ENCODE data around the gene MAGEA9B. TPM values are rescaled to one million over a fixed set of nuclear protein-coding genes. Genes with fewer than 3 reads are reported as not detected.

The MAGEA9B gene
- total and polyA plus RNA-seq, 10 of the 15 experiments (the other 5 are each of a cell fraction or from before 2014, with no cell fraction given), result 0.08 TPM; not detected in 9

GRCh38 chrX:149630681-149631233, 43.5 kb upstream of the MAGEA9B start:
- Histone ChIP-seq H3K79me2 (ENCODE audit: control insufficient read depth, insufficient read depth, low read length) (peaks cover 3% of the 10 kb centered on the region; the same call in 1 of the 2 replicates), H3K27me3 (replicated peaks in 1 of 2; ENCODE audit: control insufficient read depth in 2 of 2, insufficient read depth in 2 of 2, low read length in 1 of 2) (no peaks in the 10 kb centered on the region), H2AFZ (ENCODE audit: control insufficient read depth, low read depth, low read length) (peak overlapping the region; percentile 59; the same call in 1 of the 2 replicates), H3K4me2 (ENCODE audit: control insufficient read depth, insufficient read depth) (peak overlapping the region; percentile 45), H3K9ac (ENCODE audit: control insufficient read depth, insufficient read depth, low read length) (peak overlapping the region; percentile 64), H3K27ac (ENCODE audit: control insufficient read depth, insufficient read depth) (no peak overlapping the region), H3K4me3 (peak overlapping the region; percentile 66), H3K9me3 (replicated peaks; ENCODE audit: control insufficient read depth, insufficient read depth, low read length) (no peaks in the 10 kb centered on the region), H4K20me1 (ENCODE audit: control insufficient read depth, insufficient read depth) (no peaks in the 10 kb centered on the region; the same call in 1 of the 2 replicates), H3K36me3 (ENCODE audit: control insufficient read depth in 2 of 2, insufficient read depth in 2 of 2, low read length in 1 of 2) (no peaks in the 10 kb centered on the region), H3K4me1 (ENCODE audit: control insufficient read depth, insufficient read depth, low read length) (no peaks in the 10 kb centered on the region)
- TF ChIP-seq SPI1 (IDR thresholded peaks at IDR 0.05; ENCODE audit: borderline replicate concordance, insufficient read depth, low read depth, low read length) (no peak), CHD1 (IDR thresholded peaks at IDR 0.05; ENCODE audit: low read depth, low read length) (no peak), MAX (IDR thresholded peaks at IDR 0.05; ENCODE audit: low read depth, low read length) (no peak), GABPA (IDR thresholded peaks at IDR 0.05; ENCODE audit: low read depth) (no peak), CTCF (IDR thresholded peaks at IDR 0.05 in 2 of 3, conservative IDR thresholded peaks at IDR 0.05 in 1 of 3; ENCODE audit: control insufficient read depth in 2 of 3, extremely low read depth in 1 of 3, insufficient read depth in 1 of 3, low read depth in 3 of 3, low read length in 3 of 3) (no peak), IKZF1 (conservative IDR thresholded peaks at IDR 0.05) (no peak), GATAD2B (conservative IDR thresholded peaks at IDR 0.05; ENCODE audit: low read depth) (no peak), BCLAF1 (IDR thresholded peaks at IDR 0.05) (no peak), FOXK2 (IDR thresholded peaks at IDR 0.05) (no peak), SRF (IDR thresholded peaks at IDR 0.05; ENCODE audit: low read depth in 2 of 2, low read length in 2 of 2) (no peak), SMC3 (IDR thresholded peaks at IDR 0.05; ENCODE audit: borderline replicate concordance, low read length) (no peak), RCOR1 (conservative IDR thresholded peaks at IDR 0.05; ENCODE audit: low read depth, low read length) (no peak), MLLT1 (IDR thresholded peaks at IDR 0.05) (no peak)
- 28% methylated on average over 15 of the region's 16 CpGs for WGBS (ENCODE audit: insufficient coverage, insufficient replicate concordance, low lambda C conversion rate, missing lambda C conversion rate)
- ChIA-PET RAD21 (ENCODE audit: unreplicated experiment) (no interaction called here), SMC1A (ENCODE audit: uncharacterized antibody, unreplicated experiment) (no interaction called here), CTCF (no interaction called here), POLR2A (no interaction called here)
- intact Hi-C loops (cut with micrococcal nuclease; ENCODE audit: unreplicated experiment) (loop anchor here (1.0 to 5.0 kb wide), 2 partner anchors 90 to 197 kb away; no protein-coding TSS in a partner anchor), in situ Hi-C loops (cut with MboI) (loop anchor here (10.0 kb wide), 1 partner anchor 106 kb away; no protein-coding TSS in a partner anchor)
- DNase-seq (ENCODE audit: low read depth, low spot score) (no peak), FAIRE-seq (no peak), ATAC-seq (no peak; the same call in 2 of the 3 replicates)
- no TSS peak for BruUV-seq (replicated peaks)
